KMS-11 (cell line): ENCODE results near the gene TMOD4.
A peak's percentile ranks its signal among the peaks of the same experiment; 100 is the strongest.

ENCODE experiments used
- H2AFZ ChIP-seq: fragments of 200-600 bp; sonication (generic); 2 replicates; pipeline ENCODE4 v1.6.1; 2016; ENCODE audit warnings: antibody characterized with exemption, mixed run types, low read depth
- H3K27ac ChIP-seq: fragments of 200-600 bp; sonication (generic); 2 replicates; pipeline ENCODE4 v1.6.1; 2016; ENCODE audit warnings: mild to moderate bottlenecking, mixed run types
- H3K27me3 ChIP-seq: fragments of 200-600 bp; sonication (generic); 2 replicates; pipeline ENCODE4 v1.6.1; 2017; ENCODE audit warnings: mild to moderate bottlenecking, low read depth, mixed run types, moderate library complexity; ENCODE audit not compliant: insufficient read depth
- H3K36me3 ChIP-seq: fragments of 200-600 bp; sonication (generic); 2 replicates; pipeline ENCODE4 v1.6.1; 2017; ENCODE audit warnings: mild to moderate bottlenecking, mixed run types; ENCODE audit not compliant: insufficient read depth
- H3K4me1 ChIP-seq: fragments of 200-600 bp; sonication (generic); 2 replicates; pipeline ENCODE4 v1.6.1; 2016; ENCODE audit warnings: mild to moderate bottlenecking, low read depth, mixed run types; ENCODE audit not compliant: poor library complexity, severe bottlenecking
- H3K4me2 ChIP-seq: fragments of 200-600 bp; sonication (generic); 2 replicates; pipeline ENCODE4 v1.7.0; 2016; ENCODE audit warnings: mild to moderate bottlenecking, mixed run types
- H3K4me3 ChIP-seq: fragments of 200-600 bp; sonication (generic); IDR thresholded peaks from 2 replicates; pipeline ENCODE4 v1.6.1; 2017; ENCODE audit warnings: low read depth, low read length, mixed read lengths; ENCODE audit not compliant: insufficient read depth
- H3K79me2 ChIP-seq: fragments of 200-600 bp; sonication (generic); 2 replicates; pipeline ENCODE4 v1.6.1; 2016; ENCODE audit warnings: low read depth, mixed run types; ENCODE audit not compliant: insufficient read depth
- H3K9ac ChIP-seq: fragments of 200-600 bp; sonication (generic); 2 replicates; pipeline ENCODE4 v1.6.1; 2016; ENCODE audit warnings: mild to moderate bottlenecking, mixed run types
- H4K20me1 ChIP-seq: fragments of 200-600 bp; sonication (generic); 2 replicates; pipeline ENCODE4 v1.6.1; 2016; ENCODE audit warnings: mild to moderate bottlenecking, mixed run types; ENCODE audit not compliant: insufficient read depth
- TF ChIP-seq, protein P1 (sequence below): fragments of 200-600 bp; sonication (generic); conservative IDR thresholded peaks from 2 replicates; pipeline ENCODE4 v1.6.1; 2017; ENCODE audit warnings: low read depth, mild to moderate bottlenecking, antibody characterized with exemption, low read length, moderate library complexity, mixed read lengths

Gene TMOD4

GRCh38 chr1:151147132-151147503 is 28.7 kb downstream of the TMOD4 start:
- Histone ChIP-seq H3K79me2 (no peaks in the 10 kb centered on the region), H3K36me3 (no peaks in the 10 kb centered on the region), H3K4me1 (peaks cover 13% of the 10 kb centered on the region), H4K20me1 (no peaks in the 10 kb centered on the region), H3K27me3 (peaks cover 36% of the 10 kb centered on the region), H3K9ac (peak overlapping the region; percentile 52; the same call in 1 of the 2 replicates), H2AFZ (peak overlapping the region; percentile 99), H3K4me2 (peak overlapping the region; percentile 86), H3K27ac (no peak overlapping the region), H3K4me3 (peak overlapping the region; percentile 100)
- TF ChIP-seq, protein P1, sequence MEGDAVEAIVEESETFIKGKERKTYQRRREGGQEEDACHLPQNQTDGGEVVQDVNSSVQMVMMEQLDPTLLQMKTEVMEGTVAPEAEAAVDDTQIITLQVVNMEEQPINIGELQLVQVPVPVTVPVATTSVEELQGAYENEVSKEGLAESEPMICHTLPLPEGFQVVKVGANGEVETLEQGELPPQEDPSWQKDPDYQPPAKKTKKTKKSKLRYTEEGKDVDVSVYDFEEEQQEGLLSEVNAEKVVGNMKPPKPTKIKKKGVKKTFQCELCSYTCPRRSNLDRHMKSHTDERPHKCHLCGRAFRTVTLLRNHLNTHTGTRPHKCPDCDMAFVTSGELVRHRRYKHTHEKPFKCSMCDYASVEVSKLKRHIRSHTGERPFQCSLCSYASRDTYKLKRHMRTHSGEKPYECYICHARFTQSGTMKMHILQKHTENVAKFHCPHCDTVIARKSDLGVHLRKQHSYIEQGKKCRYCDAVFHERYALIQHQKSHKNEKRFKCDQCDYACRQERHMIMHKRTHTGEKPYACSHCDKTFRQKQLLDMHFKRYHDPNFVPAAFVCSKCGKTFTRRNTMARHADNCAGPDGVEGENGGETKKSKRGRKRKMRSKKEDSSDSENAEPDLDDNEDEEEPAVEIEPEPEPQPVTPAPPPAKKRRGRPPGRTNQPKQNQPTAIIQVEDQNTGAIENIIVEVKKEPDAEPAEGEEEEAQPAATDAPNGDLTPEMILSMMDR, result no peak

- H2AFZ ChIP-seq, result peak within 1 kb of the TSS; percentile 99
- TF ChIP-seq, protein P1, result no peak
- H3K9ac ChIP-seq, result peak within 1 kb of the TSS; percentile 52
- H3K36me3 ChIP-seq, result no peaks in the 10 kb centered on the region
- peaks cover 36% of the 10 kb centered on the region for H3K27me3 ChIP-seq
- H3K27ac ChIP-seq, result no peak within 1 kb of the TSS
- H3K4me3 ChIP-seq, result peak within 1 kb of the TSS; percentile 100
- peak within 1 kb of the TSS; percentile 86 for H3K4me2 ChIP-seq
- peaks cover 13% of the 10 kb centered on the region for H3K4me1 ChIP-seq
- H3K79me2 ChIP-seq, result no peaks in the 10 kb centered on the region
- no peaks in the 10 kb centered on the region for H4K20me1 ChIP-seq
Observed at GRCh38 chr1:151146412-151147131, 29.2 kb downstream of the TMOD4 start, which contains the start of gene SEMA6C. Gene SEMA6C (minus strand): TSS chr1:151146631. CDS start chr1:151142621, 4,010 bp downstream.

DNA sequence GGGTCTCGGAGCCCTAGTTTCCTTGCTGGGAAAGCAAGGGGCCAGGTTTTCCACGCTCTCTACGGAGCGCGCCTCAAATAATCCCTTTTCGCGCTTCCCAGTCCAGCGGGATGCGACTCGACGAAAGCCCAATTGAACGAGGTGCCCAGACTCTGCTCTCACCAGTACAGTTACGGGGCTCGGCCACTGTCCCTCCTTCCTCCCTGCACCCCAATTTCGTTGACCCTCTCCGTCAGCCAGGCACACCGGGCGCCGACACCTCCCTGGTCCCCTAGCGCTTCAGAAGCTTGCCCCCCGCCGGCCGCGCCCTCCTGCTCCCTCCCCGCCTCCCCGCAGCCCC is 29.7 kb downstream of the TMOD4 start:
- H3K36me3 ChIP-seq, result no peaks in the 10 kb centered on the region
- TF ChIP-seq, protein P1, result no peak
- peak overlapping the region; percentile 86 for H3K4me2 ChIP-seq
- H3K27ac ChIP-seq, result no peak overlapping the region
- H3K9ac ChIP-seq, result peak overlapping the region; percentile 52
- H3K4me3 ChIP-seq, result peak overlapping the region; percentile 100
- H2AFZ ChIP-seq, result peak overlapping the region; percentile 99
- H3K27me3 ChIP-seq, result peaks cover 41% of the 10 kb centered on the region
- H4K20me1 ChIP-seq, result no peaks in the 10 kb centered on the region
- peaks cover 13% of the 10 kb centered on the region for H3K4me1 ChIP-seq
- H3K79me2 ChIP-seq, result no peaks in the 10 kb centered on the region

GRCh38 chr1:151145304-151146071 is 30.3 kb downstream of the TMOD4 start:
- Histone ChIP-seq H3K4me3 (peak overlapping the region; percentile 100), H2AFZ (peak overlapping the region; percentile 99; the same call in 1 of the 2 replicates)

More at GRCh38 chr1:151145304-151146071, 30.3 kb downstream of the TMOD4 start:
- Histone ChIP-seq H3K4me2 (peak overlapping the region; percentile 86), H3K9ac (no peak overlapping the region), H3K4me1 (peaks cover 13% of the 10 kb centered on the region), H3K27ac (no peak overlapping the region), H3K27me3 (peaks cover 42% of the 10 kb centered on the region), H3K36me3 (no peaks in the 10 kb centered on the region), H4K20me1 (no peaks in the 10 kb centered on the region), H3K79me2 (no peaks in the 10 kb centered on the region)
- TF ChIP-seq, protein P1, result no peak
